Breast epithelium (tissue), 4 donors: ENCODE data around the gene GRM4. TPM values are rescaled to one million over a fixed set of nuclear protein-coding genes. Genes with fewer than 3 reads are reported as not detected.

Source experiments
- DNase-seq, 2 donors: peaks; one replicate each; pipeline ENCODE4 v3.0.0-alpha.2; 2019; ENCODE audit warnings: low spot score in 2 of 2
- H3K27ac ChIP-seq, 2 donors: fragments of 200-600 bp; sonication (generic) in 1 of 2; one replicate each; pipeline ENCODE4 v1.5.1; 2016 to 2019; ENCODE audit warnings: mild to moderate bottlenecking in 1 of 2
- H3K27me3 ChIP-seq, 2 donors: fragments of 200-600 bp; sonication (generic) in 1 of 2; one replicate each; pipeline versions ENCODE4 v1.5.1 to v1.6.0; 2017 to 2019; ENCODE audit warnings: control low read depth in 1 of 2, mild to moderate bottlenecking in 1 of 2
- H3K36me3 ChIP-seq: fragments of 200-600 bp; one replicate; pipeline ENCODE4 v1.5.1; 2019
- H3K4me1 ChIP-seq, 2 donors: fragments of 200-600 bp; sonication (generic); one replicate each; pipeline ENCODE4 v1.5.1; 2016 to 2019; ENCODE audit warnings: control low read depth in 1 of 2
- H3K4me3 ChIP-seq, 3 donors: fragments of 200-600 bp; sonication (generic); 1 replicate in 2 of 3; 2 replicates in 1 of 3; pipeline ENCODE4 v1.5.1; 2016 to 2019; ENCODE audit warnings: mild to moderate bottlenecking in 3 of 3, moderate library complexity in 2 of 3
- H3K9me3 ChIP-seq, 2 donors: fragments of 200-600 bp; sonication (generic) in 1 of 2; one replicate each; pipeline ENCODE4 v1.5.1; 2016 to 2019; ENCODE audit warnings: control low read depth in 1 of 2
- CTCF ChIP-seq, 3 donors: fragments of 450-650 bp; IDR thresholded peaks; one replicate each; pipeline ENCODE4 v1.5.1; 2016 to 2017; ENCODE audit warnings: antibody characterized with exemption in 3 of 3, mild to moderate bottlenecking in 3 of 3, moderate library complexity in 3 of 3
- POLR2A ChIP-seq: fragments of 450-650 bp; IDR thresholded peaks from one replicate; pipeline ENCODE4 v1.6.1; 2016; ENCODE audit warnings: antibody characterized with exemption, mild to moderate bottlenecking, moderate library complexity
- POLR2AphosphoS5 ChIP-seq, 3 donors: sonication (generic); formaldehyde crosslinking; IDR thresholded peaks; one replicate each; pipeline ENCODE4 v1.6.1; 2017; ENCODE audit warnings: antibody characterized with exemption in 3 of 3
- intact Hi-C: fragments of 100-400 bp; cut with DNase I; formaldehyde crosslinking; loops from one replicate; pipeline ENCODE4 v1.15.1; 2023; ENCODE audit warnings: low total_unique reads
- total RNA-seq, 3 donors: library from RNA; depleted of rRNA; stranded (reverse); fragments of >200 nt; gene quantifications; one replicate each; pipeline ENCODE4 v1.1.0, GENCODE V29; 2016

The GRM4 gene
- total RNA-seq, 3 donors from 2014 or later = not detected

GRCh38 chr6:33974030-33974429 lies 171.9 kb downstream of the GRM4 start:
- no peak for TF ChIP-seq POLR2A
- peaks cover 3 to 21% of the 10 kb centered on the region in 2 donors for H3K27me3 ChIP-seq
- no peak overlapping the region for H3K27ac ChIP-seq
- H3K9me3 ChIP-seq = peaks cover 0 to 14% of the 10 kb centered on the region in 2 donors
- intact Hi-C loops = no loop called here
- H3K36me3 ChIP-seq = no peaks in the 10 kb centered on the region
- H3K4me1 ChIP-seq = no peaks in the 10 kb centered on the region
- H3K4me3 ChIP-seq = no peak overlapping the region
- no peak for DNase-seq

- no peak for DNase-seq
- H3K27ac ChIP-seq = no peak overlapping the region
- H3K36me3 ChIP-seq = no peaks in the 10 kb centered on the region
- H3K9me3 ChIP-seq = peaks cover 0 to 14% of the 10 kb centered on the region in 2 donors
- H3K4me3 ChIP-seq = no peak overlapping the region
- TF ChIP-seq POLR2A (no peak), CTCF (IDR thresholded peaks at IDR 0.05) (no peak), POLR2AphosphoS5 (IDR thresholded peaks at IDR 0.05) (no peak)
- intact Hi-C loops = no loop called here
- no peaks in the 10 kb centered on the region for H3K4me1 ChIP-seq
- peaks cover 3 to 19% of the 10 kb centered on the region in 2 donors for H3K27me3 ChIP-seq
Measured at GRCh38 chr6:33971580-33971979, 174.3 kb downstream of the GRM4 start.

Other genes starting within 250 kb of the GRM4 start
- 10 to 100 TPM; 10.9 to 20.9 (median 12.8) TPM for gene HMGA1, start 90.8 kb upstream of the GRM4 start, total RNA-seq
- 10 to 100 TPM; 22.0 to 25.3 (median 22.8) TPM for gene SMIM29, start 102.9 kb upstream of the GRM4 start, total RNA-seq
- gene NUDT3, start 246.6 kb upstream of the GRM4 start, total RNA-seq = 10 to 100 TPM; 28.7 to 33.8 (median 29.0) TPM